GOT3 (cell line): ENCODE results near the gene ARID5A.
"Not testable (repeated sequence)": the region's sequence is repeated elsewhere in the genome, so short reads cannot be mapped to it uniquely, and the experiment has no call there.

Experiments
- DNase-seq: peaks from one replicate; lab custom pipeline; 2025; ENCODE audit warnings: mixed read lengths; lab: John Stamatoyannopoulos, UW

The ARID5A gene

GRCh38 chr2:96536445-96537065 is at the start of gene ARID5A:
TSS of gene ARID5A (plus strand) at chr2:96536752. CDS start at chr2:96536827, 75 bp downstream.
- no peak for DNase-seq

- DNase-seq, result no peak
Measured at GRCh38 chr2:96489261-96489660, 47.3 kb upstream of the ARID5A start.

GRCh38 chr2:96489663-96490062 is 46.9 kb upstream of the ARID5A start:
- no peak for DNase-seq

- no peak for DNase-seq
Measured at GRCh38 chr2:96491860-96492497, 44.6 kb upstream of the ARID5A start.

GRCh38 chr2:96493072-96493471 is 43.5 kb upstream of the ARID5A start:
- no peak for DNase-seq

GRCh38 chr2:96494188-96494587 is 42.4 kb upstream of the ARID5A start:
- DNase-seq, result no peak

GRCh38 chr2:96495982-96496629 is 40.4 kb upstream of the ARID5A start:
- no peak for DNase-seq

- no peak for DNase-seq
Measured at GRCh38 chr2:96498021-96498431, 38.5 kb upstream of the ARID5A start.

- not testable (repeated sequence) for DNase-seq
Measured at GRCh38 chr2:96498611-96499010, 37.9 kb upstream of the ARID5A start.

- DNase-seq, result no peak
Measured at GRCh38 chr2:96499061-96499960, 37.2 kb upstream of the ARID5A start.

GRCh38 chr2:96500385-96501066 is 36.0 kb upstream of the ARID5A start:
- no peak for DNase-seq

GRCh38 chr2:96501471-96501874 is 35.1 kb upstream of the ARID5A start:
- DNase-seq, result no peak

GRCh38 chr2:96501886-96502810 is 34.4 kb upstream of the ARID5A start:
- DNase-seq, result no peak

GRCh38 chr2:96502891-96503636 is 33.5 kb upstream of the ARID5A start:
- DNase-seq, result no peak

GRCh38 chr2:96503637-96504243 is 32.8 kb upstream of the ARID5A start:
- DNase-seq, result no peak

- DNase-seq, result no peak
Measured at GRCh38 chr2:96505231-96505889, 31.2 kb upstream of the ARID5A start, which contains the start of gene NEURL3. TSS of gene NEURL3 (minus strand) at chr2:96505357. CDS start at chr2:96505286, 71 bp downstream.

- no peak for DNase-seq
Measured at GRCh38 chr2:96506016-96506906, 30.3 kb upstream of the ARID5A start.

- DNase-seq, result no peak
Measured at GRCh38 chr2:96506907-96507240, 29.7 kb upstream of the ARID5A start.
